Measurements from ENCODE around the gene TRAF2.

GRCh38 chr9:136861874-136862457, 24.4 kb upstream of the TRAF2 start:
- no peak for TF ChIP-seq CTCF (IDR thresholded peaks at IDR 0.05)
- no peak for TF ChIP-seq POLR2A (IDR thresholded peaks at IDR 0.05)
